ENCODE data around the gene TM9SF4. TPM values are rescaled to one million over a fixed set of nuclear protein-coding genes. Genes with fewer than 3 reads are reported as not detected.
"Not testable (repeated sequence)": the region's sequence is repeated elsewhere in the genome, so short reads cannot be mapped to it uniquely, and the experiment has no call there.

TM9SF4 gene
- total RNA-seq, 2 experiments from 2014 or later, result 37.9 to 39.1 TPM

DNA sequence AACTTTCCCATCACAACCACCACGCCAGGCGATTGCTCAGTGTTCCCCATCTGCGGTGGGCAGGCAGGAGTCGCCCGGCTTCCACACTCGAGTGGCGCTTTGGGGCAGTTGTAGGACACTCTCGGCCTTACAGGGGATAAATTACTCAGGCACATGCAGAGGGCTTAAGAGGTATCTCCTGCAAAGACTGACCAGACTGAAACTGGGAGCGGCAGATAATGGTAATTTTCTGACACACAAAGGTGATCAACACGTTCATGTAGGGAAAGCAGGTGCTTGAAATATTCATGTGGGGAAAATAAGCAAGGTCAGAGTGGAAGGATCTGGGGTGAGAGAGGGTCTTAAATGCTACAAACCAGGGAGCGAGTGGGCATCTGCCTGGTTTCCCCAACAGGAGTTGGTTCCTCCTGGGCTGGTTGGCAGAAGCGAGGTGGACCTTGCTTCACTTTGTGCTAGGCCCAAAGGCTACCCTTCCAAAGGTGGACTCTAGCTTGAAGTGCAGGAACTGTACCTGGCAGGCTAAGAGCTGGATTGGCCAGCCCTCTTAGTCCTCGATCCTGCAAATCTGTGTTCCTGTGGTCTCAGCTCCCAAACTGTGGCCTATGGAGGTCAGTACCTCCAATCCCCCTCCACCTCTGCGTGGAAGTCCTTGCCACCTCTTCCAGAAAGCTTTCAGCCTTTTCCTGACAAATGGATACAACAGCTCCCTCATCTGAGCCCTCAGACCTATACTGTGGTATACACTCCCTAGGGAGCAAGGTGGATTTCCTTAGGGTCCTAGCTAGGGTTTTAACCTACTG lies 81.3 kb downstream of the TM9SF4 start:
- H3K9me3 Mint-ChIP-seq, result no peaks in the 10 kb centered on the region
- H3K27ac Mint-ChIP-seq, result peak overlapping the region; percentile 66
- H3K4me3 Mint-ChIP-seq, result peak overlapping the region; percentile 69
- no peaks in the 10 kb centered on the region for H3K27me3 Mint-ChIP-seq (ENCODE audit: low read depth)
- H3K36me3 Mint-ChIP-seq (ENCODE audit: low read depth), result peaks cover 24% of the 10 kb centered on the region
- H3K4me1 Mint-ChIP-seq (ENCODE audit: low read depth), result peaks cover 56% of the 10 kb centered on the region
- DNase-seq, result no peak
- intact Hi-C loops (cut with micrococcal nuclease), result no loop called here
- CTCF ChIA-PET, result interaction anchor here (0.7 kb wide), 1 partner anchor 281 kb away, joined by 4 read pairs; no protein-coding TSS in a partner anchor

DNA sequence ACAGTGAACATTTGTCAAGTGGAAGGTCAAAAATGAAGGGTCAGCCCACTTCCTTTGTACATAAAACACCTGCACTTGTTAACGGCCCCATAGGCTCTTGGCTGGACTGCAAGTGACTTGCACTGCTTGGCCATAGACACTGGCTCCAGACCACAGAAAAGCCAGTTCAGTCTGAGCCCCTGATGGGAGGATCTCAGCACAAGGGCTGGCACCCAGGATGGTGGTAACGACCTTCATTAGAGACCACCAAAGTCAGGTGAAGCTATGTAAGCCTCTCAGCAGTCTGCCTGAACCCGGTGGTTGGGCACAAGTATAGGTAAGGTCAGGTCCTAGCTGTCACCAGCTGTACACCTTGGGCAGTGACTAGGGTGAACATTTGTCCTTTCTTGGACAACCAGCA lies 81.9 kb downstream of the TM9SF4 start:
- CTCF ChIA-PET, result interaction anchor here (0.7 kb wide), 1 partner anchor 280 kb away, joined by 4 read pairs; no protein-coding TSS in a partner anchor
- intact Hi-C loops (cut with micrococcal nuclease), result no loop called here
- Mint-ChIP-seq H3K9me3 (no peaks in the 10 kb centered on the region), H3K27me3 (ENCODE audit: low read depth) (no peaks in the 10 kb centered on the region), H3K27ac (peak overlapping the region; percentile 83), H3K36me3 (ENCODE audit: low read depth) (peaks cover 30% of the 10 kb centered on the region), H3K4me3 (peak overlapping the region; percentile 69), H3K4me1 (ENCODE audit: low read depth) (peaks cover 60% of the 10 kb centered on the region)
- no peak for DNase-seq

DNA sequence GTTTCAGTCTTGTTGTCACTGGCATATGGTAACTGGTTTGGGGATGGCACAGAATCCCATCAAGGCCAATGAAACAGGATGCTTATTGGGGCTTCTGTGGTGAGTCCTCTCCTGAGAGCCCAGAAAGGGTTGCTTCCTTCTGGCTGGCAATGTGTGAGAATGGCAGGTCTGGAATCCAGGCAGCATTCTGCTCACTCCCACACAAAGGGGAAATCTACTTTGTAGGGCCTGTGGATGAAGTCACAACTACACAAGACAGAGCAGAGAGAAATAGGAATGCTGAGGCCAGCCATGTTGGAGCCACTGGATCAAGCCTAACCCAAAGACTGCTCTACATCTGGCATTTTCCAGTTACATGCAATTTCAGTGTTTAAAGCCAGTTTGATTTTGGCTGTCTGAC lies 82.4 kb downstream of the TM9SF4 start:
- peak overlapping the region; percentile 83 for H3K27ac Mint-ChIP-seq
- H3K36me3 Mint-ChIP-seq (ENCODE audit: low read depth), result peaks cover 33% of the 10 kb centered on the region
- H3K27me3 Mint-ChIP-seq (ENCODE audit: low read depth), result no peaks in the 10 kb centered on the region
- H3K9me3 Mint-ChIP-seq, result no peaks in the 10 kb centered on the region
- DNase-seq, result no peak
- no peak overlapping the region for H3K4me3 Mint-ChIP-seq
- intact Hi-C loops (cut with micrococcal nuclease), result no loop called here
- H3K4me1 Mint-ChIP-seq (ENCODE audit: low read depth), result peaks cover 60% of the 10 kb centered on the region
- CTCF ChIA-PET, result no interaction called here

DNA sequence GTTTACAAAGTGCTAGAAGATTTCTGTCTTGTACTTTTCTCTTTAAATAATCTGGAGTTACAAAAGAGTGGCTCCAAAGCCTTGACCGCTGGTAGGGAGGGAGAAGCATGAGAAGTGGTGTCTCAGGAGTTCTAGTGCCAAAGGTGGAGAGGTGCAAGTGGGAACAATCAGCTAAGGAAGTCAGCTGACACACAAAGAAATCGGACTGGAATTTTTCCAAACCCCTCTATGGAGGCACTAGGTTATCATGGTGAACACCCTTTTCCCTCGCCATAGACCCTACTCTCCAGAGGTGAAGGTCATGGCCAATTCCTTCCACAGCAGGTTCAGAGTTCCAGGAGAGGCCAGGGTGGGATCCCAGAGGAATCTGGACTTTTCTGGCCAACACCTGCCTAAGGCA lies 83.2 kb downstream of the TM9SF4 start:
- Mint-ChIP-seq H3K9me3 (no peaks in the 10 kb centered on the region), H3K27me3 (ENCODE audit: low read depth) (no peaks in the 10 kb centered on the region), H3K4me1 (ENCODE audit: low read depth) (peaks cover 60% of the 10 kb centered on the region), H3K4me3 (no peak overlapping the region), H3K36me3 (ENCODE audit: low read depth) (peaks cover 41% of the 10 kb centered on the region), H3K27ac (no peak overlapping the region)
- no peak for DNase-seq
- CTCF ChIA-PET, result no interaction called here
- intact Hi-C loops (cut with micrococcal nuclease), result no loop called here

DNA sequence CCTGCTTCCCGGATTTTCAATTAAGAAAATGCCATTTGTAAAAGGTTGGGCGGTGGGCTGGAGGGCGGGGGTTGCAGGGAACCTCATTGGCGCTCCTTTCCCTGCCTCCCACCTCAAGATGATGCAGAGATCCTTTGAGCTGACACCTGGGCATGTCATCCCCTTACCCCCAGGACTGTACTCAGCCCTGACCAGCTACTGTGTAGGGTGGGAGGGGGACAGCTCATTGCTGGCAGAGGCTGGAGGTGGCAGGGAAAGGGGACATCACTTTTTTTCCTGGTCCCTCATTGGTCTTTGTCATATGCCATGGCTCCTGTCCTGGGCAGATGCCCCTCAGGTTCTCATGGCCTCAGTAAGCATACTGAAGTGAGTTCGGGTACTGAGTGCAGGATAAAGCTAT lies 83.8 kb downstream of the TM9SF4 start:
- H3K4me1 Mint-ChIP-seq (ENCODE audit: low read depth), result peaks cover 63% of the 10 kb centered on the region
- CTCF ChIA-PET, result not testable (repeated sequence)

DNA sequence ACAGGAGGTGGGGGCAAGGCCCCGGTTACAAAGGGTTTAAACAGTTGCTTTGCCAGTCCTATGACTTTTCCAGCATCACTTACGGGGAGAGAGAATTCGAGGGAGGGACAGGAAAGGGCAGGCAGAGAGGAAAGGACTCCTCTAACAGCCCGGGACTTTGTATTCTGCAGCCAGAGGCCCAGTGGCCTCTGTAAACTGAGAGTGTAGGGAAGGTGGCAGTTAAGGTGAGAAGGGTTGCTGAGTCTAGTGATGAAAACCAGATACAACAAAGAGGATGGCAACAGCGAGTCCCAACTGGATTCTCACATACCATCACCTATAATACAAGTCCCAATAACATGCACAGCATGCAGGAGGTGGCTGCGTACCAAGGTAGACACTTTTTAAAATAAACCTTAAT lies 84.5 kb downstream of the TM9SF4 start:
- Mint-ChIP-seq H3K9me3 (no peaks in the 10 kb centered on the region), H3K27me3 (ENCODE audit: low read depth) (no peaks in the 10 kb centered on the region), H3K27ac (peak overlapping the region; percentile 58), H3K4me3 (no peak overlapping the region), H3K4me1 (ENCODE audit: low read depth) (peaks cover 64% of the 10 kb centered on the region), H3K36me3 (ENCODE audit: low read depth) (peaks cover 46% of the 10 kb centered on the region)
- no peak for DNase-seq
- CTCF ChIA-PET, result no interaction called here
- intact Hi-C loops (cut with micrococcal nuclease), result no loop called here

More for the DNA sequence above, 83.8 kb downstream of the TM9SF4 start:
- intact Hi-C loops (cut with micrococcal nuclease); H3K4me3 Mint-ChIP-seq; H3K27me3 Mint-ChIP-seq (ENCODE audit: low read depth); DNase-seq; H3K9me3 Mint-ChIP-seq: not testable (repeated sequence)
- H3K27ac Mint-ChIP-seq, result peak overlapping the region; percentile 33
- peaks cover 44% of the 10 kb centered on the region for H3K36me3 Mint-ChIP-seq (ENCODE audit: low read depth)

DNA sequence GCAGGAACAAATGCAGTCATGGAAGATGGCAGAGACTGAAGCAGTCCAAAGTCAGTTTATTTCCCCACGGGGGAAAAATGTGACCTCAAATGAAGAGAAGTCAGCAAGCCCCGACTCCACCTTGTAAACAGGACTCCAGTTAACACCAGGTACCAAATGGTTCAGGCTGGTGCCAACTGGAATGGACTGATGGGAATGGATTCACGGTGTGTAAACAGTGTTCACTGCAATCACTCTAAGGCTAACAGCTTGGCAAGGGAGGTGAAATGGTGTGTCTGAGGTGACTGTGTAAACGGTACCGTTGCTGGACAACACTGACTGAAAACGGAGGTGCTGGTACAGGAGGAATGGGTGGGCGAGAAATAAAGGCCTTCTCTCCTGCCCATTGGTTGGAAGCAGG lies 86.1 kb downstream of the TM9SF4 start:
- Mint-ChIP-seq H3K4me1 (ENCODE audit: low read depth) (peaks cover 70% of the 10 kb centered on the region), H3K27ac (peak overlapping the region; percentile 52), H3K9me3 (no peaks in the 10 kb centered on the region), H3K4me3 (no peak overlapping the region), H3K36me3 (ENCODE audit: low read depth) (peaks cover 59% of the 10 kb centered on the region), H3K27me3 (ENCODE audit: low read depth) (no peaks in the 10 kb centered on the region)
- intact Hi-C loops (cut with micrococcal nuclease), result no loop called here
- CTCF ChIA-PET, result no interaction called here
- no peak for DNase-seq

DNA sequence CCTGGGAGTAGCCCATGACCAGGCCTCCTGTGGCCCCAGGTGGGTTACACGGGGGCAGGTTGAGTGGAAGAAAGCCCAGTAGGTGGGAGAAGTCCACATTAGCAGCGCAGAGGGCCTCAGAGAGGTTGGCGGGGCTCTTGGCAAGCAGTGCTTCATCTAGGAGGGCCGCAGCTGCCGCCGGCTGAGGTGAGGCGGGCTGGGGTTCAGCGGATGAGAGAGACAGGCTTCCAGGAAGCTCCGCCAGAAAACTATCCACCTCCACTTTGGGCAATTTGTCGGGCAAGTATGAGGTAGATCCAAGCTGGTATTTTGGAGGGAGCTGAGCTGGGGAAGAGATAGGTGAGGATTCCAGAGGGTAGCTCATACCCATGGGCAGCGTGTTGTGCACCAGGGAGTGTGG lies 87.1 kb downstream of the TM9SF4 start:
- H3K4me3 Mint-ChIP-seq; H3K9me3 Mint-ChIP-seq; H3K27ac Mint-ChIP-seq; intact Hi-C loops (cut with micrococcal nuclease); DNase-seq; H3K27me3 Mint-ChIP-seq (ENCODE audit: low read depth): not testable (repeated sequence)
- CTCF ChIA-PET, result interaction anchor here (0.6 to 0.8 kb wide), 2 partner anchors 43 to 245 kb away, joined by 3 read pairs; partner anchors contain the start of gene PDRG1
- Mint-ChIP-seq H3K4me1 (ENCODE audit: low read depth) (peaks cover 74% of the 10 kb centered on the region), H3K36me3 (ENCODE audit: low read depth) (peaks cover 65% of the 10 kb centered on the region)

DNA sequence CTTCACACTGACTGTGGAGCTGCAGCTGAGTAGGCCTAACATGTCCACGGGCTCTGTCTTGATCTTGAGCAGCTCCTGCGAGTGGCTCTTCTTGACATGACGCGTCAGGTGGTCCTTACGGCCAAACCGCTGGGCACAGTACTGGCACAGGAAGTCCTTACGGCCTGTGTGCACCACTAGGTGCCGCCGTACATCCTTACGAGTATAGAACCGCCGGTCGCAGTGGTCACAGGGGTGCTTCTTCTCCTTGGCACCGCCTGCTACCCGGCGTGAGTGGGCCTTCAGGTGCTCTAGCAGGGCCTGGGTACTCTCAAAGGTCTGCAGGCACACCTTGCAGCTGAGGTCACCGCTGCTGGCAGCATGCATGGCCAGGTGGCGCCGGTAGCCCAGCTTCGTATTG lies 87.6 kb downstream of the TM9SF4 start:
- peaks cover 70% of the 10 kb centered on the region for H3K36me3 Mint-ChIP-seq (ENCODE audit: low read depth)
- intact Hi-C loops (cut with micrococcal nuclease); H3K27me3 Mint-ChIP-seq (ENCODE audit: low read depth); H3K9me3 Mint-ChIP-seq; DNase-seq; H3K4me3 Mint-ChIP-seq; CTCF ChIA-PET; H3K27ac Mint-ChIP-seq: not testable (repeated sequence)
- H3K4me1 Mint-ChIP-seq (ENCODE audit: low read depth), result peaks cover 74% of the 10 kb centered on the region

DNA sequence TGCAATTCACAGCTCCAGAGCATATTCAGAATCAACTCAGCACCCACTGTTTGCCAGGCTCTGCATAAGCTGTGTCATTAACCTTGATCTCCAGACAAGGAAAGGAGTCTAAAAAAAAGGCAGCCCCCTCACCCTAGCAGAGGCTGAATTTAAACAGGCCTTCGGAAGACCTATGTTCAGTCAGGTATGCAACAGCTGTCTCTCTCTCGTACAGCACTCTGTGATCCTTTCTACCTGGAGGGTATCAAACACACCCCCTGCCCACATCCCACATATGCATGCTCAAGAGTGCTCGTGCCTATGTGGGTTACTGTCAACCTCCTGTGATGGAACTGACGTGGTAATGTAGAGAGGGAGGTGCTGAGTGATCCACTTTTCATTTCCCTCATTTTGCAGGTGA lies 89.5 kb downstream of the TM9SF4 start:
- peaks cover 76% of the 10 kb centered on the region for H3K4me1 Mint-ChIP-seq (ENCODE audit: low read depth)
- no peaks in the 10 kb centered on the region for H3K27me3 Mint-ChIP-seq (ENCODE audit: low read depth)
- H3K9me3 Mint-ChIP-seq, result no peaks in the 10 kb centered on the region
- peaks cover 80% of the 10 kb centered on the region for H3K36me3 Mint-ChIP-seq (ENCODE audit: low read depth)
- CTCF ChIA-PET, result no interaction called here
- H3K4me3 Mint-ChIP-seq, result peak overlapping the region; percentile 16
- intact Hi-C loops (cut with micrococcal nuclease), result no loop called here
- peak overlapping the region; percentile 77 for H3K27ac Mint-ChIP-seq
- DNase-seq, result no peak

DNA sequence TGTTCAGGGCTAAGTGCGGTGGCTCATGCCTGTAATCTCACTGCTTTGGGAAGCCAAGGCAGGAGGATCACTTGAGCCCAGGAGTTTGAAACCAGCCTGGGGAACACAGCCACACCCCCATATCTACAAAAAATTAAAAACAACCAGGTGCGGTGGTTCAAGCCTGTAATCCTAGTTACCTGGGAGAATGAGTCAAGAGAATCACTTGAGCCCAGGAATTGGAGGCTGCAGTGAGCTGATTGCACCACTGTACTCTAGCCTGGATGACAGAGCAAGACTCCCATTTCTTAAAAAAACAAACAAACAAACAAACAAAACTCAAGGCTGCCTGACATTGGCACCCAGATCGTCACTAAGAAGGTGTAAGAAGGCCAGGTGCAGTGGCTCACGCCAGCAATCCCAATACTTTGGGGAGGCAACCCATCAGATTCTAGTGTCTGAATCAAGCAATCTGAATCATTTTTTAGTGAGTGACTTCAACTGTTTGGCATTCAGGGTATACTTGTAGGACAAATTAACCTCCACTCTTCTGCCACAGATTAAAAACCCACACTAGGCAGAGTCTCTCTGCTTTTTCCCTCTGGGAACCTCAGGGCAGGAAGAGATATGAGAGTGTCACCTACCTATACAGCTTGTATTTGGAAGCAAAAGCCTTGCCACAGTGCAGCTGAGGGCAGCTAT lies 91.9 kb downstream of the TM9SF4 start:
- peak overlapping the region; percentile 73 for H3K27ac Mint-ChIP-seq
- peaks cover 85% of the 10 kb centered on the region for H3K36me3 Mint-ChIP-seq (ENCODE audit: low read depth)
- intact Hi-C loops (cut with micrococcal nuclease), result loop anchor here (5.0 kb wide), 1 partner anchor 306 kb away; no protein-coding TSS in a partner anchor
- peak overlapping the region; percentile 19 for H3K4me3 Mint-ChIP-seq
- H3K9me3 Mint-ChIP-seq, result no peaks in the 10 kb centered on the region
- peaks cover 74% of the 10 kb centered on the region for H3K4me1 Mint-ChIP-seq (ENCODE audit: low read depth)
- DNase-seq, result no peak
- H3K27me3 Mint-ChIP-seq (ENCODE audit: low read depth), result no peaks in the 10 kb centered on the region
- CTCF ChIA-PET, result interaction anchor here (0.6 kb wide), 2 partner anchors 10 to 158 kb away, joined by 3 read pairs; no protein-coding TSS in a partner anchor

DNA sequence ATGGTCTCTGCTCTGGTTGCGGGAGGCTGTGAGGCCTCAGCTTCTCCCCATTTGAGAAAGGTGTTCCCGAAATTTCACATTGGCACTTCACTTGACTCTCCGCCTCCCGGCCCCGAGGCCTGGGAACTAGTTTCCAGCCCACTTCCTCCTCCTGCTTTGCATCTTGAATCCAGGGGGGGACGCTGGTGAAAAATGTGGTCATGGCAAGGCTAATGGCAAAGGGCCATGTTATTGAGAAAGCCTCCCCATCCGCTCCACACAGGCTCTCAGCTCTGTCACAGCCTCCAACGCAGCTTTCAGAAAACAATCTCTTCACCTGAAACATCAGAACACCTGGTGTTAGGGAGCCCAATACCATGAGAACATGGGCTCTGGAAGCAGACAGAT lies 92.5 kb downstream of the TM9SF4 start:
- H3K9me3 Mint-ChIP-seq, result no peaks in the 10 kb centered on the region
- H3K4me3 Mint-ChIP-seq, result peak overlapping the region; percentile 45
- peaks cover 74% of the 10 kb centered on the region for H3K4me1 Mint-ChIP-seq (ENCODE audit: low read depth)
- CTCF ChIA-PET, result interaction anchor here (0.6 kb wide), 1 partner anchor 158 kb away, joined by 3 read pairs; no protein-coding TSS in a partner anchor
- intact Hi-C loops (cut with micrococcal nuclease), result loop anchor here (5.0 kb wide), 1 partner anchor 305 kb away; no protein-coding TSS in a partner anchor
- H3K27me3 Mint-ChIP-seq (ENCODE audit: low read depth), result no peaks in the 10 kb centered on the region
- peak overlapping the region; percentile 98 for H3K27ac Mint-ChIP-seq
- DNase-seq, result no peak
- H3K36me3 Mint-ChIP-seq (ENCODE audit: low read depth), result peaks cover 87% of the 10 kb centered on the region
